ENCODE data around the gene PPP4R3A.

PPP4R3A gene

DNA sequence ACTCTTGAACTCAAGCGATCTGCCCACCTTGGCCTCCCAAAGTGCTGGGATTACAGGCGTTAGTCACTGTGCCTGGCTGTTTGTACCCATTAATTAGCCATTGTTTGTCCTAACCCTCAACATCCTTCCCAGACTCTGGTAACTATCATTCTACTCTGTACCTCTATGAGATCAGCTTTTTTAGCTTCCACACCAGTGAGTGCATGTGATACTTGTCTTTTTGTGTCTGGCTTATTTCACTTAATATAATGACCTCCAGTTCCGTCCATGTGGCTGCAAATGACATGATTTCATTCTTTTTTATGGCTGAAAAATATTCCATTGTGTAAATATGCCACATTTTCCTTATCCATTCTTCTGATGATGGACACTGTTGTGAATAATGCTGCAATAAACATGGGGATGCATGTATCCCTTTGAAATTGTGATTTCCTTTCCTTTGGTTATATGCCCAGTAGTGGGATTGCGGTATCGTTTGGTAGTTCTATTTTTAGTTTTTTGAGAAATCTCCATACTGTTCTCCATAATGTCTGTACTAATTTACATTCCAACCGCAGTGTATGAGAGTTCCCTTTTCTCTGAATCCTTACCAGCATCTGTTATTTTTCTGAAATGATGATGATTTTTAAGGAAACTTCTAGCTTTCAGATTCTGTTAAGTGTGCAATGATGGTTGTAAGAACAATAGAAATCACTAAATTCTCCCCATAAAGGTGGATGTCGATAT is 6.7 kb upstream of the PPP4R3A start:
- no peak for DNase-seq (ENCODE audit: low read depth, low spot score)
- ChIA-PET POLR2A (no interaction called here), CTCF (no interaction called here)
- no peak overlapping the region for H3K4me3 ChIP-seq (ENCODE audit: low read depth, low read length)
- TF ChIP-seq, protein P1, sequence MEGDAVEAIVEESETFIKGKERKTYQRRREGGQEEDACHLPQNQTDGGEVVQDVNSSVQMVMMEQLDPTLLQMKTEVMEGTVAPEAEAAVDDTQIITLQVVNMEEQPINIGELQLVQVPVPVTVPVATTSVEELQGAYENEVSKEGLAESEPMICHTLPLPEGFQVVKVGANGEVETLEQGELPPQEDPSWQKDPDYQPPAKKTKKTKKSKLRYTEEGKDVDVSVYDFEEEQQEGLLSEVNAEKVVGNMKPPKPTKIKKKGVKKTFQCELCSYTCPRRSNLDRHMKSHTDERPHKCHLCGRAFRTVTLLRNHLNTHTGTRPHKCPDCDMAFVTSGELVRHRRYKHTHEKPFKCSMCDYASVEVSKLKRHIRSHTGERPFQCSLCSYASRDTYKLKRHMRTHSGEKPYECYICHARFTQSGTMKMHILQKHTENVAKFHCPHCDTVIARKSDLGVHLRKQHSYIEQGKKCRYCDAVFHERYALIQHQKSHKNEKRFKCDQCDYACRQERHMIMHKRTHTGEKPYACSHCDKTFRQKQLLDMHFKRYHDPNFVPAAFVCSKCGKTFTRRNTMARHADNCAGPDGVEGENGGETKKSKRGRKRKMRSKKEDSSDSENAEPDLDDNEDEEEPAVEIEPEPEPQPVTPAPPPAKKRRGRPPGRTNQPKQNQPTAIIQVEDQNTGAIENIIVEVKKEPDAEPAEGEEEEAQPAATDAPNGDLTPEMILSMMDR (IDR thresholded peaks at IDR 0.05; ENCODE audit: insufficient read depth, low read length, missing control alignments) = no peak

DNA sequence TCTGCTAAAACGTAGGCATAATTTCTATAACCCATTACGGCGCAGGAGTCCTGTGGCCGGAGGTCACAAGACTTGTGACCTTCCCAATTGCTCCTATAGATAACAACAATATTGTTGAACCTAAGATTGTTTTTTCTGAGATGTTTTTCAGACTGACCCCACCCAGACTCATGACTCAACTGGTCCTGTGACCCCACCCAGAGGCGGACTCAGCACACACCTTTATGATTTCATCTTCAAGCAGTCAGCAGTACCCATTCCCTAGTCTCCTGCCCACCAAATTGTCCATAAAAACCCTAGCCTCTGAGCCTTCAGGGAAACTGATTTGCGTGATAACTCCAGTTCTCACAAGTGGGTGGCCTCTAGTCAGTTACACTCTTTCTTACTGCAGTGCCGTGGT is 5.9 kb upstream of the PPP4R3A start:
- H3K4me3 ChIP-seq (ENCODE audit: low read depth, low read length) = no peak overlapping the region
- CTCF ChIA-PET = no interaction called here
- DNase-seq (ENCODE audit: low read depth, low spot score) = no peak
- POLR2A ChIA-PET = no interaction called here
- TF ChIP-seq, protein P1 (IDR thresholded peaks at IDR 0.05; ENCODE audit: insufficient read depth, low read length, missing control alignments) = no peak

DNA sequence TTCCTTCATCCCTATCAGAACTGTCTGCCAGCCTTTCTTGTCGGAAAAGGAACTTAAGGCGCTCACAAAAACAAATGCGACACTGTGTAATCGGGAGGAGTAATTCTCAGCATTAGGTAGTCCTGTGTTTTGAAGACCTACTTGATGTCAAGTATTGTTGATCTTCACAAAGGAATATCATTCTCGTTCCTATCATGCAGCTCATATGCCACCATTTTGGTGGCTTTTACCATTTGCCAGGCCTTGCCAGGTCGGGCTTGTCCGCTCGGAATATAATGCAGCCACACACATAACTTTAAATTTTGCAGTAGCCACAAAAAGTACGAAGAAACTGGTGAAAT is 903 bp upstream of the PPP4R3A start:
- POLR2A ChIA-PET = no interaction called here
- CTCF ChIA-PET = no interaction called here
- TF ChIP-seq, protein P1 (IDR thresholded peaks at IDR 0.05; ENCODE audit: insufficient read depth, low read length, missing control alignments) = no peak

DNA sequence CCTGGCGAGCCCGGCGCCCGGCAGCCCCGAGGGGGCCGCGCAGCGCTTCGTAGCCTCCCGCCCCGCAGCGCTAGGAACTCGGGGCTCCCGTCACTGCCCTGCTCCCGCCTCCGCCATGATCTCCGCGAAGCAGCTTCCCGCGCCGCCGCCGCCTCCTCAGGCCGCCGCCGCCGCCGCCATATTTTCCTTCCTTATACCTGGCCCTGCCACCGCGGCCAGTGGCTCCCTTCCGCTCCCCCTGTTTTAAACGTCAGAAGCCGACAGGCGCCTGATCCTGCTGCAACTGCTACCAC is 286 bp downstream of the PPP4R3A start:
- TF ChIP-seq, protein P1 (IDR thresholded peaks at IDR 0.05; ENCODE audit: insufficient read depth, low read length, missing control alignments) = no peak
- POLR2A ChIA-PET = interaction anchor here (1.1 kb wide), 1 partner anchor 56 kb away, joined by 4 read pairs; no protein-coding TSS in a partner anchor
- CTCF ChIA-PET = no interaction called here
- DNase-seq (ENCODE audit: low read depth, low spot score) = no peak
- peak overlapping the region; percentile 80 for H3K4me3 ChIP-seq (ENCODE audit: low read depth, low read length)

More for the DNA sequence above, 903 bp upstream of the PPP4R3A start:
- peak overlapping the region; percentile 80 for H3K4me3 ChIP-seq (ENCODE audit: low read depth, low read length)
- no peak for DNase-seq (ENCODE audit: low read depth, low spot score)

DNA sequence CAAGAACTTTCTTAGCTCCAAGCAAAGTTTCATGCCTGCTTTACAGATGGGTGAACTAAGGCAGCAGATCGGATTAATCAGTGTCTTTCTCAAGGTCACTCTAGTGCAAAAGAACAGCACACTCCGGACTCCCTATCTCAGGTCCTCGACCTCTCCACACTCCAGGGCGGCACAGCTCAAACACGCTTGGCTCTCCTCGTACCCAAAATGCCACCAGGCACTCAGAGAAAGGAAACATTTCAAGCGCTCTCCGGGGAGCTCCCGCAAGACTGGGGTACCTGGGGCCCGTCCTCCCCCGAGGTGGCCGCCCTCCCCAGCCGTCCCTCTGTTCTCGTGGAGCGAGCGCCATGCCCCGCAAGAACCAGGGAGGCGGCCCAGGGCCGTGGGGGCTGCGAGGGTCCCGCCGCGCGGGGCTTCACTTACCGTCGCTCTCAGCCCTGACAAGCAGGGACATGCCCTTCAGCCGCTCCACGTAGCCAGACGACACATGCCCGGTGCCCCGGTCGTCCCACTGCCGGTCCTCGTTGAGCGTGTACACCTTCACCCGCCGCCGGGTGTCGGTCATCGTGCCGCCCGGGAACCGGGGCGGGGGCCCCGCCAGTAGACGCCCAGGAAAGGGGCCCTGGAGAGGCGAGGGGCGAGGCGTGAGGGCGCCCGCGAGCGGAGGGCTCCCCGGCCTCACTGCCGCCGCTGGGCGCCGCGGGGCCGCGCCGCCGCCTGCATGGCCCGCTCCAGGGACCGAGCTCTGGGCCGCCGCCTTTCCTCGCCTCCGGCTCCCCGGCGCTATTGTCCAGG is 830 bp downstream of the PPP4R3A start:
- no peak for DNase-seq (ENCODE audit: low read depth, low spot score)
- ChIA-PET POLR2A (interaction anchor here (0.6 to 1.1 kb wide), 2 partner anchors 42 to 55 kb away, joined by 3 to 4 read pairs; no protein-coding TSS in a partner anchor), CTCF (no interaction called here)
- TF ChIP-seq, protein P1 (IDR thresholded peaks at IDR 0.05; ENCODE audit: insufficient read depth, low read length, missing control alignments) = no peak
- H3K4me3 ChIP-seq (ENCODE audit: low read depth, low read length) = peak overlapping the region; percentile 80

DNA sequence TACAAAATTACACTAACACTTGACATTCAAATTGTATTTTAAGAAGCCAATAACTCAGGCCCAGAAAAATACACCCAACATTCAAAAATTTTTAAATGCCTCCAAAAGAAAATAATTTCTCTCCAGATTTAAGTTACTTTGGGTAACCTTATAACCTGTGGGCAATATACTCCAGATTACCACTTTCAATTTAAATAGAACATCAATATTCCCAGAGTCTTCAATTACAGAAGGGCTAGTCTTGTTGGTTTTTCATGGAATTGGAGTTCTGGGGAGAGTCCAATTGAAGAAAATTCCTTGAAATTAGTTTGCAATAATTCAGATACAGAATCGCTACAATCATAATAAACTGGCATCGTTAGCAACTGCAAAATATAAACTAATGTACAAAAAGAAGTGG is 2.0 kb downstream of the PPP4R3A start:
- no peak for DNase-seq (ENCODE audit: low read depth, low spot score)
- ChIA-PET CTCF (no interaction called here), POLR2A (interaction anchor here (0.6 kb wide), 1 partner anchor 415 kb away, joined by 3 read pairs; no protein-coding TSS in a partner anchor)
- H3K4me3 ChIP-seq (ENCODE audit: low read depth, low read length) = peak overlapping the region; percentile 80
- TF ChIP-seq, protein P1 (IDR thresholded peaks at IDR 0.05; ENCODE audit: insufficient read depth, low read length, missing control alignments) = no peak
